ENCODE measurements around the gene ATF6. TPM values are rescaled to one million over a fixed set of nuclear protein-coding genes. Genes with fewer than 3 reads are reported as not detected.

Gene ATF6
- total RNA-seq, 1 donor from 2014 or later = 38.6 TPM

DNA sequence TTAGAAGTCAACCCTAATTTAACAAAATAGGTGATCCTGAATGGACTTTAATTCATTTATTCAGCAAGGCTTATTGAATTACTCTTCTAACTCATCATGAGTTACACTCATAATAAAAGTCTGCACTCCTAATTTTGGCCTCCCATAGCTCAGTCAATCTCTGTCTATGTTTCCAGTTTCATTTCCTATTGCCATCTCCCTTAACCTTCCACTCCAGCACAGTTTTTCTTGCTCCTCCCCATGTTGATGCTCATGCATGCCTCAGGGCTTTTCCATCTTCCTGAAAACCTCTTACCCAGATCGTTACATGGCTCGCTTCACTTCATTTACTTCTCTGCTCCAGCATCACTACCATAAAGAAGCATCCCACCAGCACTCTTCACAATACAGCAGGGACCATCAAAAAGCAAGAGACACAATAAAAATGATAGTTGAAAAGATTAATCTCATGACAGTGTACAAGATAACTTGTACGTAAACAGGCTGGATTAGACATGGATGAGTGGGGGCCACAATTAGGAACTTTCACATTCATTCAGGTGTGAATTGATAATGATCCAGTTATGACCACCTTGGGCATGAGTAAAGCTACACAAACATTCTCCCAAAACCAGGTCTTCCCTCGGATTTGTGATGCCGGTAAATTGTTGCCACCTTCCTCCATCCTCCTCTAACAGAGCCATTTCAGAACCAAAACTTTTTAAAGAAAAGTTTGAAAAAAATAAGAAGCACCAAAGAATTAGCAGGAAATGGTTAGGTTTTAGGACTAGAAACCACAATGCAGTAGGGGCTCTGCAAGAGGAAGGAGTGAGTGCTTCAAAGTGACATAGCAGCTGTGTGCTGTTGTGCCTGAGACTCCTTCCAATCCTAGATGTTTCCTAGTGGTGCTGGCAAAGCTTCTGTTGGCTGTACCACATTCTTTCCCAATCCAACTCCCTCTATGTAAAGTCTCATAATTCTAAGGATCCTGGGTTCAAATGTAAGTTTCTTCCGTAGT is 167.8 kb downstream of the ATF6 start:
- TF ChIP-seq, protein P1, sequence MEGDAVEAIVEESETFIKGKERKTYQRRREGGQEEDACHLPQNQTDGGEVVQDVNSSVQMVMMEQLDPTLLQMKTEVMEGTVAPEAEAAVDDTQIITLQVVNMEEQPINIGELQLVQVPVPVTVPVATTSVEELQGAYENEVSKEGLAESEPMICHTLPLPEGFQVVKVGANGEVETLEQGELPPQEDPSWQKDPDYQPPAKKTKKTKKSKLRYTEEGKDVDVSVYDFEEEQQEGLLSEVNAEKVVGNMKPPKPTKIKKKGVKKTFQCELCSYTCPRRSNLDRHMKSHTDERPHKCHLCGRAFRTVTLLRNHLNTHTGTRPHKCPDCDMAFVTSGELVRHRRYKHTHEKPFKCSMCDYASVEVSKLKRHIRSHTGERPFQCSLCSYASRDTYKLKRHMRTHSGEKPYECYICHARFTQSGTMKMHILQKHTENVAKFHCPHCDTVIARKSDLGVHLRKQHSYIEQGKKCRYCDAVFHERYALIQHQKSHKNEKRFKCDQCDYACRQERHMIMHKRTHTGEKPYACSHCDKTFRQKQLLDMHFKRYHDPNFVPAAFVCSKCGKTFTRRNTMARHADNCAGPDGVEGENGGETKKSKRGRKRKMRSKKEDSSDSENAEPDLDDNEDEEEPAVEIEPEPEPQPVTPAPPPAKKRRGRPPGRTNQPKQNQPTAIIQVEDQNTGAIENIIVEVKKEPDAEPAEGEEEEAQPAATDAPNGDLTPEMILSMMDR (IDR thresholded peaks at IDR 0.05; ENCODE audit: insufficient read depth, low read length, poor library complexity, severe bottlenecking) = no peak

DNA sequence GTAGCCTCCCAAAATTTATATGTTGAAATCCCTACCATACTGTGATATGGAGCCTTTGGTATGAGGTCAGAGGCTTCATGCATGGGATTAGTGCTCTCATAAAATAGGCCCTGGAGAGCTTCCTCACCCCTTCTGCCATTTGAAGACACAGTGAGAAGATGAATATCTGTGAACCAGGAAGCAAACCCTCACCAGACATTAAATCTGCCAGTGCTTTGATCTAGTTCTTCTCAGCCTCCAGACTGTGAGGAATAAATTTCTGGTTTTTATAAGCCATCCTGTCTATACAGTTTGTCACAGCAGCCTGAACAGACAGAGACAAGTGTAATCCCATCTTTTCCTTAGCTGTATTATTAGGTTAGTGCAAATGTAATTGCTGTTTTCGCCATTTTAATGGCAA is 169.1 kb downstream of the ATF6 start:
- H3K27me3 ChIP-seq (ENCODE audit: control insufficient read depth, insufficient read depth, low read length) = no peaks in the 10 kb centered on the region
- no peak for DNase-seq (ENCODE audit: low read depth)
- TF ChIP-seq, protein P1 (IDR thresholded peaks at IDR 0.05; ENCODE audit: insufficient read depth, low read length, poor library complexity, severe bottlenecking) = no peak

More for the DNA sequence above, 167.8 kb downstream of the ATF6 start:
- H3K4me3 ChIP-seq (ENCODE audit: low read depth, low read length) = no peak overlapping the region
- DNase-seq (ENCODE audit: low read depth) = no peak
- H3K27me3 ChIP-seq (ENCODE audit: control insufficient read depth, insufficient read depth, low read length) = no peaks in the 10 kb centered on the region
- H3K36me3 ChIP-seq (ENCODE audit: control insufficient read depth, insufficient read depth, low read length) = no peaks in the 10 kb centered on the region

DNA sequence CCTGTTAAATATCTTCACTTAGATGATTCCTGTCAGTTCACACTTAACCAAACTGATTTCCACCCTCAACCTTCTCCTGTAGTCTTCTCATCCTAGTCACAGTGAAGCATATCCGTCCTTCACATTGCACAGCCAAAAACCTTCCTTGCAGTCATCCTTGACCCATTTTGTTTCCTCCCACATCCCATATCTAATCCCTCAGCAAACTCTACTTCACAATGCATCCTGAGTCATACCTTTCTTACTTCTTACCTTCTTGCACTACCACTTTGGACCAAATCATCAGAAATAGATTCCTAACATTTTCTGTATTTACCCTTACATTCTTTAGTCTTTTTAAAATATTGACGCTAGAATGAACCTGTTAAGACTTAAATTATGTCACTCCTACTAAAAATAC is 170.7 kb downstream of the ATF6 start:
- DNase-seq (ENCODE audit: low read depth) = no peak
- Histone ChIP-seq H3K36me3 (ENCODE audit: control insufficient read depth, insufficient read depth, low read length) (no peaks in the 10 kb centered on the region), H3K27me3 (ENCODE audit: control insufficient read depth, insufficient read depth, low read length) (no peaks in the 10 kb centered on the region), H3K4me3 (ENCODE audit: low read depth, low read length) (no peak overlapping the region)
- TF ChIP-seq, protein P1 (IDR thresholded peaks at IDR 0.05; ENCODE audit: insufficient read depth, low read length, poor library complexity, severe bottlenecking) = no peak

More for the DNA sequence above, 169.1 kb downstream of the ATF6 start:
- H3K4me3 ChIP-seq (ENCODE audit: low read depth, low read length) = no peak overlapping the region
- H3K36me3 ChIP-seq (ENCODE audit: control insufficient read depth, insufficient read depth, low read length) = no peaks in the 10 kb centered on the region

DNA sequence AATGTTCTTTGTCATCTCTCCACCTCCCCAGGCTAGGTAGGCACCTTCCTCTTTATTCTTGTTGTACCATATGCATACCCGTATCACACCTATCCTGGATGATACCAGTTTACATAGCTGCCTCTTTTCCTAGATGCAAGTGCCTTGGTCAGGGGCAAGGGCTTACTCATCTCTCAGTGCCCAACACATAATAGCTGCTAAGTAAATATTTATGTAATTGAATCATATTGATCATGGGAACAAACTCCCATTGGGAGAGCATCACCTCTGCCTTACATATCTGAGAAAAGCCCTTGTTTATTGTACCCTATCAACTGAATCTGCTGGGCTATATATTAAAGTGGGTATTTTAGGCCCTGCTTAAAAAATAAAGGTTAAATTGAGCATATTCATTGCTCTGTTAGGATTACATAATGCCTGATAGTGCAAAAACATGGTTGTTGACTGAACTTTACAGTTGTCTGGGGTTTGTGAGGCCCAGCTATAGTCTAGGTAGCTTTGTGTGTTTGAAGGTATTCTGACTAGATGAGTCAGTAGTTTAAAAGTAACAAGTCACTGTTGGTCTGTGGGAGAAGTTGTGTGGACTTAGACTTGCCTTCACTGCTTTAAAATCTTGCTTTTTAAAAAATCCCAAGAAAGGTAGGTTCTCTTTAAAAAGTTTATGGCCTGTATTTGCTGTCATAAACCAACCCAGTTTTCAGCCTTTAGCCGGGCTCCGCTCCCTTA is 174.9 kb downstream of the ATF6 start:
- Histone ChIP-seq H3K36me3 (ENCODE audit: control insufficient read depth, insufficient read depth, low read length) (no peaks in the 10 kb centered on the region), H3K27me3 (ENCODE audit: control insufficient read depth, insufficient read depth, low read length) (no peaks in the 10 kb centered on the region), H3K4me3 (ENCODE audit: low read depth, low read length) (no peak overlapping the region)
- DNase-seq (ENCODE audit: low read depth) = no peak
- TF ChIP-seq, protein P1 (IDR thresholded peaks at IDR 0.05; ENCODE audit: insufficient read depth, low read length, poor library complexity, severe bottlenecking) = no peak

DNA sequence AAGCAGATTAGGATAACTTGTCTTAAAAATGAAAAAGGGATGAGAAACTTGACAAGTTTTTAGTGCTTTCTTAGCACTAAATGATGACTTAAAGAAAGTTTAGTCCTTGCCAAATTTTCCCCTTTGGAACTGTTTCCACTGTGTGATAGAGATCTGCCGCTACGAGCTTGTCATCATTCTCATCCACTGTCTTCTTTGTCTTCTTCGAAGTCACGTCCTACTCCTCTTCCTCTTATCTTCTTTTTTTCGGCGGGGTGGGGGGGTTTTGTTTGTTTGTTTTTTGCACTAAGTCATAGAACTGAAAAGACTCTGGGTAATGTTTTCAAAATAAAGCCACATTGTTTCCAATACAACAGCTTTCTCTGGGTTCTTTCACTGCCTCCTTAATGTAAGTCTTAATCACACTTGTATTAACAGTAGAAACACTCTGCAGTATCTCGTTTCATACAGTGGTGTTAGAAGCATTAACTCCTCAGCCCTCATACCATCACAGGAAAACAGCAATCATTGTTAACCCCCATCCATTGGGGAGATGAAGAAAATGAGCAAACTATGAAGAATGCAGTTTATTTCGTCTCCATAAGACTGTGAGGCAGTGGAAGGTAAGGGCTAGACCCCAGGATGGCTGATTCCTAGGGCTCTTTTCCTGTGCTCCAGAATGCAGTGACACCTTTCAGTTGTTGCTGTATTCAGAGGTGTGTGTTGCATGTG is 175.8 kb downstream of the ATF6 start:
- TF ChIP-seq, protein P1 (IDR thresholded peaks at IDR 0.05; ENCODE audit: insufficient read depth, low read length, poor library complexity, severe bottlenecking) = no peak
- Histone ChIP-seq H3K27me3 (ENCODE audit: control insufficient read depth, insufficient read depth, low read length) (no peaks in the 10 kb centered on the region), H3K36me3 (ENCODE audit: control insufficient read depth, insufficient read depth, low read length) (no peaks in the 10 kb centered on the region), H3K4me3 (ENCODE audit: low read depth, low read length) (no peak overlapping the region)
- DNase-seq (ENCODE audit: low read depth) = no peak

Measured in kidney epithelial cell (primary cell).